ENCODE results near the gene SNF8. TPM values are rescaled to one million over a fixed set of nuclear protein-coding genes. Genes with fewer than 3 reads are reported as not detected.

SNF8 gene
- polyA plus RNA-seq, 3 donors, result 91.6 to 162 (median 145) TPM

DNA sequence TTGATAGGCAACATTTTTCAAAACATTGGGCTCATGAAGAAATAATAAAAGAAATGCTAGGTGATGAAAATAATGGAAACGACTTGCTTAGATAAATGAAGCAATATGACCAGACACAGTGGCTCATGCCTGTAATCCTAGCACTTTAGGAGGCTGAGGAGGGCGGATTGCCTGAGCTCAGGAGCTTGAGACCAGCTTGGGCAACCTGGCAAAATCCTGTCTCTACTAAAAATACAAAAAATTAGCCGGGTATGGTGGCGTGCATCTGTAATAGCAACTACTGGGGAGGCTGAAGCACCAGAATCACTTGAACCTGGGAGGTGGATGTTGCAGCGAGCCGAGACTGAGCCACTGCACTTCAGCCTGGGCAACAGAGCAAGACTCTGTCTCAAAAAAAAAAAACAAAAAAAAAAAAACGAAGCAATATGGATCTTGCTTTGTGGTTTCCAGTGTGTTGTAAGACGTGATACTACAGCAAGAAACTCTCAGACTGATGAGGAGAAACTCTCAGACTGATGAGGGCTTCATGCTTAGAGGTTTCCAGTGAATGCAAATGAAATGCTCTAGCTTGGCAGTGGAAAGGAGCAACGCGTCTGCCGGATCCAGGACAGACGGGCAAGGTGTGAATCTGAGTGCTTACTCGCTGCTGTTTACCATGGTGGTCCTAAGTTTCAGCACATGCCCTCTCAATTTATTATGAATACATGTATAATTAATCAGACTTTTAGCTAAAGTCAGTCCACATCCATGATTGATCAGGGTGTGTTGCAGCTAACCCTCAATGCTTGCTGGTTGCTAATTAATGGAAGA is 41.0 kb upstream of the SNF8 start:
- Histone ChIP-seq H3K9me3 (replicated peaks in 1 of 2; ENCODE audit: control insufficient read depth in 1 of 2, insufficient read depth in 1 of 2, low read length in 2 of 2) (no peaks in the 10 kb centered on the region), H3K36me3 (replicated peaks in 1 of 2; ENCODE audit: control insufficient read depth in 1 of 2, insufficient read depth in 2 of 2, low read length in 2 of 2) (no peaks in the 10 kb centered on the region), H3K4me1 (ENCODE audit: control insufficient read depth in 1 of 2, insufficient read depth in 2 of 2, low read length in 2 of 2) (no peaks in the 10 kb centered on the region), H4K20me1 (ENCODE audit: insufficient read depth, low read length) (no peaks in the 10 kb centered on the region), H3K27ac (ENCODE audit: low read depth in 1 of 2, low read length in 2 of 2) (no peak overlapping the region), H3K4me2 (replicated peaks; ENCODE audit: extremely low read depth, low read length, poor library complexity, severe bottlenecking) (no peak overlapping the region), H2AFZ (ENCODE audit: insufficient read depth, low read depth, low read length, poor library complexity, severe bottlenecking) (no peak overlapping the region), H3K79me2 (ENCODE audit: insufficient read depth, low read length) (no peaks in the 10 kb centered on the region), H3K4me3 (replicated peaks in 1 of 3; ENCODE audit: low read depth in 2 of 3, low read length in 3 of 3) (no peak overlapping the region), H3K27me3 (ENCODE audit: control insufficient read depth in 2 of 2, insufficient read depth in 2 of 2, low read length in 2 of 2) (peaks cover 13 to 33% of the 10 kb centered on the region in 2 donors), H3K9ac (ENCODE audit: insufficient read depth, low read length, poor library complexity, severe bottlenecking) (peak overlapping the region; percentile 15)
- intact Hi-C loops (cut with micrococcal nuclease), result no loop called here
- Mint-ChIP-seq H3K27me3 (ENCODE audit: low read depth in 3 of 3) (peaks cover 31 to 70% (median 43%) of the 10 kb centered on the region in 3 donors), H3K27ac (peak overlapping the region in 1 of 7 donors; percentile 20), H3K4me3 (no peak overlapping the region), H3K4me1 (no peaks in the 10 kb centered on the region), H3K9me3 (peaks cover 0 to 16% (median 13%) of the 10 kb centered on the region in 7 donors), H3K36me3 (no peaks in the 10 kb centered on the region)
- WGBS (ENCODE audit: insufficient coverage), result 78% methylated on average over 4 of the region's 13 CpGs
- DNase-seq, result no peak
- TF ChIP-seq, protein P1, sequence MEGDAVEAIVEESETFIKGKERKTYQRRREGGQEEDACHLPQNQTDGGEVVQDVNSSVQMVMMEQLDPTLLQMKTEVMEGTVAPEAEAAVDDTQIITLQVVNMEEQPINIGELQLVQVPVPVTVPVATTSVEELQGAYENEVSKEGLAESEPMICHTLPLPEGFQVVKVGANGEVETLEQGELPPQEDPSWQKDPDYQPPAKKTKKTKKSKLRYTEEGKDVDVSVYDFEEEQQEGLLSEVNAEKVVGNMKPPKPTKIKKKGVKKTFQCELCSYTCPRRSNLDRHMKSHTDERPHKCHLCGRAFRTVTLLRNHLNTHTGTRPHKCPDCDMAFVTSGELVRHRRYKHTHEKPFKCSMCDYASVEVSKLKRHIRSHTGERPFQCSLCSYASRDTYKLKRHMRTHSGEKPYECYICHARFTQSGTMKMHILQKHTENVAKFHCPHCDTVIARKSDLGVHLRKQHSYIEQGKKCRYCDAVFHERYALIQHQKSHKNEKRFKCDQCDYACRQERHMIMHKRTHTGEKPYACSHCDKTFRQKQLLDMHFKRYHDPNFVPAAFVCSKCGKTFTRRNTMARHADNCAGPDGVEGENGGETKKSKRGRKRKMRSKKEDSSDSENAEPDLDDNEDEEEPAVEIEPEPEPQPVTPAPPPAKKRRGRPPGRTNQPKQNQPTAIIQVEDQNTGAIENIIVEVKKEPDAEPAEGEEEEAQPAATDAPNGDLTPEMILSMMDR (IDR thresholded peaks at IDR 0.05), result no peak

DNA sequence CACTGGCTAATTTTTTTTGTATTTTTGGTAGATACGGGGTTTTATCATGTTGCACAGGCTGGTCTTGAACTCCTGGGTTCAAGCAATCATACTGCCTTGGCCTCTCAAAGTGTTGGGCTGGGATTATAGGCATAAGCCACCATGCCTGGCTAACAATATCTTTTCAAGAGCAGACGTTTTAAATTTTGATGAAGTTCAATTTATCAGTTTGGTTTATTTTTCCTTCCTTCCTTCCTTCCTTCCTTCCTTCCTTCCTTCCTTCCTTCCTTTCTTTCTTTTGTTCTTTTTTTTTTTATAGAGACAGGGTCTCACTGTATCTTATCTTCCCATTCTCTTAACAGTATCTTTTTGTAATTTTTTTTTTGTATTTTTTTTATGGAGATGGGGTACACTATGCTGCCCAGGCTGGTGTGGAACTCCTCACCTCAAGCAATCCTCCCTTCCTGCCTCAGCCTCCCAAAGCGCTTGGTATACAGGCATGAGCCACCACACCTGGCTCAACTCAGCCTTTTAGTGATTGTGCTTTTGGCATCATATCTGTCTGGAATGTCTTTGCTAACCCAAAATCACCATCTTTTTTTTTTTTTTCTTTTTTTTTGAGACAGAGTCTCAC is 37.4 kb upstream of the SNF8 start:
- H3K4me3 Mint-ChIP-seq, result peak overlapping the region in 1 of 2 donors; percentile 16

More for the DNA sequence above, 37.4 kb upstream of the SNF8 start:
- H4K20me1 ChIP-seq (ENCODE audit: insufficient read depth, low read length), result no peaks in the 10 kb centered on the region
- H3K9me3 ChIP-seq (replicated peaks in 1 of 2; ENCODE audit: control insufficient read depth in 1 of 2, insufficient read depth in 1 of 2, low read length in 2 of 2), result no peaks in the 10 kb centered on the region
- Mint-ChIP-seq H3K27ac (no peak overlapping the region), H3K36me3 (no peaks in the 10 kb centered on the region), H3K9me3 (peaks cover 0 to 16% (median 14%) of the 10 kb centered on the region in 7 donors), H3K27me3 (ENCODE audit: low read depth in 3 of 3) (peaks cover 25 to 53% (median 32%) of the 10 kb centered on the region in 3 donors), H3K4me1 (no peaks in the 10 kb centered on the region)
- intact Hi-C loops (cut with micrococcal nuclease), result no loop called here
- peaks cover 0 to 15% of the 10 kb centered on the region in 2 donors for H3K27me3 ChIP-seq (ENCODE audit: control insufficient read depth in 2 of 2, insufficient read depth in 2 of 2, low read length in 2 of 2)
- no peaks in the 10 kb centered on the region for H3K4me1 ChIP-seq (ENCODE audit: control insufficient read depth in 1 of 2, insufficient read depth in 2 of 2, low read length in 2 of 2)
- no peaks in the 10 kb centered on the region for H3K79me2 ChIP-seq (ENCODE audit: insufficient read depth, low read length)
- H3K36me3 ChIP-seq (replicated peaks in 1 of 2; ENCODE audit: control insufficient read depth in 1 of 2, insufficient read depth in 2 of 2, low read length in 2 of 2), result no peaks in the 10 kb centered on the region
- no peak overlapping the region for H3K9ac ChIP-seq (ENCODE audit: insufficient read depth, low read length, poor library complexity, severe bottlenecking)
- no peak overlapping the region for H3K4me2 ChIP-seq (replicated peaks; ENCODE audit: extremely low read depth, low read length, poor library complexity, severe bottlenecking)
- H2AFZ ChIP-seq (ENCODE audit: insufficient read depth, low read depth, low read length, poor library complexity, severe bottlenecking), result no peak overlapping the region
- no peak overlapping the region for H3K4me3 ChIP-seq (replicated peaks in 1 of 3; ENCODE audit: low read depth in 2 of 3, low read length in 3 of 3)
- no peak overlapping the region for H3K27ac ChIP-seq (ENCODE audit: low read depth in 1 of 2, low read length in 2 of 2)
- no peak for DNase-seq
- 100% methylated on average over 1 of the region's 3 CpGs for WGBS (ENCODE audit: insufficient coverage)
- TF ChIP-seq, protein P1 (IDR thresholded peaks at IDR 0.05), result no peak

Data from CD14-positive monocyte (primary cell).